K562 (cell line): ENCODE data around the gene CHAC1. TPM values are rescaled to one million over a fixed set of nuclear protein-coding genes. Genes with fewer than 3 reads are reported as not detected.

ENCODE experiments used
- CBX3 ChIP-seq, 2 experiments: IDR thresholded peaks; 1 replicate in 1 of 2; 2 replicates in 1 of 2; pipeline ENCODE4 v1.6.1; 2012; ENCODE audit warnings: inconsistent platforms in 2 of 2, low read length in 2 of 2, borderline replicate concordance in 1 of 2, control low read depth in 1 of 2
- ETS2 ChIP-seq: IDR thresholded peaks from 2 replicates; pipeline ENCODE4 v1.6.1; 2016; ENCODE audit warnings: borderline replicate concordance, missing genetic modification characterization, mild to moderate bottlenecking, moderate library complexity, missing compliant biosample characterization; ENCODE audit not compliant: poor library complexity, severe bottlenecking
- FOS ChIP-seq: IDR thresholded peaks from 3 replicates; pipeline ENCODE4 v1.6.1; 2011; ENCODE audit not compliant: insufficient read length; ENCODE audit errors: extremely low read depth
- FOXA3 ChIP-seq, 2 experiments: fragments of 450-650 bp in 1 of 2; sonication (generic) in 1 of 2; formaldehyde crosslinking; IDR thresholded peaks in 1 of 2; conservative IDR thresholded peaks in 1 of 2; 2 replicates each; pipeline versions ENCODE4 v1.4.0 to v1.8.0; 2020 to 2022; ENCODE audit warnings: mild to moderate bottlenecking in 2 of 2, missing genetic modification reagents in 1 of 2
- GATAD2B ChIP-seq: fragments of 450-650 bp; IDR thresholded peaks from 2 replicates; pipeline ENCODE4 v1.6.1; 2017; ENCODE audit warnings: mild to moderate bottlenecking, borderline replicate concordance
- NR2F6 ChIP-seq: fragments of 450-650 bp; formaldehyde crosslinking; IDR thresholded peaks from 2 replicates; pipeline ENCODE4 v1.4.0; 2020; ENCODE audit warnings: mild to moderate bottlenecking
- SMAD2 ChIP-seq: fragments of 150-350 bp; IDR thresholded peaks from 2 replicates; pipeline ENCODE4 v1.6.1; 2014; ENCODE audit warnings: low read depth, mild to moderate bottlenecking, low read length
- SMARCA5 ChIP-seq: fragments of 450-650 bp; IDR thresholded peaks from 2 replicates; pipeline ENCODE4 v1.6.1; 2016
- TAF9B ChIP-seq: fragments of 450-650 bp; IDR thresholded peaks from 2 replicates; pipeline ENCODE4 v1.6.1; 2018; ENCODE audit warnings: mild to moderate bottlenecking; ENCODE audit not compliant: partially characterized antibody
- TEAD4 ChIP-seq, 2 experiments: sonication (generic) in 1 of 2; formaldehyde crosslinking in 1 of 2; IDR thresholded peaks; 2 replicates each; pipeline versions ENCODE4 v1.6.1 to v1.8.0; 2012 to 2022; ENCODE audit warnings: borderline replicate concordance in 1 of 2, inconsistent platforms in 1 of 2, low read length in 1 of 2, mild to moderate bottlenecking in 1 of 2, missing genetic modification reagents in 1 of 2
- ZC3H4 ChIP-seq: sonication (generic); formaldehyde crosslinking; IDR thresholded peaks from 2 replicates; pipeline ENCODE4 v1.9.0; 2021; ENCODE audit warnings: missing genetic modification reagents, borderline replicate concordance
- ZNF217 ChIP-seq: sonication (generic); formaldehyde crosslinking; IDR thresholded peaks from 2 replicates; pipeline ENCODE4 v1.8.0; 2022; ENCODE audit warnings: mild to moderate bottlenecking, missing genetic modification reagents
- ZNF274 ChIP-seq: IDR thresholded peaks from 2 replicates; pipeline ENCODE4 v1.6.1; 2011; ENCODE audit warnings: low read depth, mild to moderate bottlenecking, low read length, moderate library complexity, borderline replicate concordance
- ZNF561 ChIP-seq: fragments of 450-650 bp; formaldehyde crosslinking; conservative IDR thresholded peaks from 2 replicates; pipeline ENCODE4 v1.4.0; 2020; ENCODE audit warnings: mild to moderate bottlenecking, moderate library complexity
- ZNF695 ChIP-seq: fragments of 450-650 bp; formaldehyde crosslinking; IDR thresholded peaks from 2 replicates; pipeline ENCODE4 v1.4.0; 2020; ENCODE audit warnings: mild to moderate bottlenecking, moderate library complexity
- ZNF76 ChIP-seq: fragments of 250-450 bp; sonication (Bioruptor Pico); IDR thresholded peaks from 2 replicates; pipeline ENCODE4 v1.4.0; 2020; ENCODE audit warnings: mild to moderate bottlenecking, moderate library complexity, borderline replicate concordance
- ZSCAN29 ChIP-seq: fragments of 450-650 bp; IDR thresholded peaks from 2 replicates; pipeline ENCODE4 v1.6.1; 2017
- polyA plus RNA-seq, 8 experiments: library from polyadenylated mRNA; depleted of rRNA in 4 of 8; stranded (reverse) in 5 of 8; unstranded in 3 of 8; fragments of >200 nt; fragmentation: Nextera tagmentation in 2 of 8; fragmentation: Illumina TruSeq in 1 of 8; extraction: Ambion mirVana in 2 of 8; extraction: Trizol in 1 of 8; gene quantifications; 2 replicates each; pipeline versions ENCODE4 v1.2.1 to v1.2.3, GENCODE V29; 2011 to 2014; ENCODE audit warnings: inconsistent platforms in 1 of 8, missing spikeins in 1 of 8
- total RNA-seq, 7 experiments: library from RNA; depleted of rRNA in 6 of 7; stranded (reverse); fragments of >200 nt in 6 of 7; fragmentation: Illumina TruSeq in 2 of 7; extraction: Trizol in 2 of 7; gene quantifications; 2 replicates each; pipeline versions ENCODE4 v1.2.1 to v1.2.3, GENCODE V29; 2011 to 2021; ENCODE audit warnings: low replicate concordance in 1 of 7
- TF ChIP-seq, protein P1 (sequence below): fragments of 450-650 bp; formaldehyde crosslinking; IDR thresholded peaks from 2 replicates; pipeline ENCODE4 v1.4.0; 2020; ENCODE audit warnings: mild to moderate bottlenecking, moderate library complexity
- TF ChIP-seq, protein P2 (sequence below): fragments of 250-450 bp; sonication (Bioruptor Pico); IDR thresholded peaks from 2 replicates; pipeline ENCODE4 v1.5.0; 2021
- TF ChIP-seq, protein P3 (sequence below): fragments of 450-650 bp; conservative IDR thresholded peaks from 2 replicates; pipeline ENCODE4 v1.6.1; 2016; ENCODE audit warnings: missing genetic modification characterization, low read depth, mild to moderate bottlenecking, missing compliant biosample characterization, moderate library complexity
- TF ChIP-seq, protein P4 (sequence below), 2 experiments: fragments of 450-650 bp in 1 of 2; IDR thresholded peaks; 2 replicates each; pipeline ENCODE4 v1.6.1; 2011 to 2017; ENCODE audit warnings: low read depth in 2 of 2, antibody characterized with exemption in 1 of 2, borderline replicate concordance in 1 of 2, low read length in 1 of 2, mild to moderate bottlenecking in 1 of 2, mixed read lengths in 1 of 2; ENCODE audit not compliant: control insufficient read depth in 1 of 2

The CHAC1 gene
- total and polyA plus RNA-seq, 9 of the 15 experiments (the other 6 are each of a cell fraction or from before 2014, with no cell fraction given), result 0.47 to 39.0 (median 7.5) TPM

DNA sequence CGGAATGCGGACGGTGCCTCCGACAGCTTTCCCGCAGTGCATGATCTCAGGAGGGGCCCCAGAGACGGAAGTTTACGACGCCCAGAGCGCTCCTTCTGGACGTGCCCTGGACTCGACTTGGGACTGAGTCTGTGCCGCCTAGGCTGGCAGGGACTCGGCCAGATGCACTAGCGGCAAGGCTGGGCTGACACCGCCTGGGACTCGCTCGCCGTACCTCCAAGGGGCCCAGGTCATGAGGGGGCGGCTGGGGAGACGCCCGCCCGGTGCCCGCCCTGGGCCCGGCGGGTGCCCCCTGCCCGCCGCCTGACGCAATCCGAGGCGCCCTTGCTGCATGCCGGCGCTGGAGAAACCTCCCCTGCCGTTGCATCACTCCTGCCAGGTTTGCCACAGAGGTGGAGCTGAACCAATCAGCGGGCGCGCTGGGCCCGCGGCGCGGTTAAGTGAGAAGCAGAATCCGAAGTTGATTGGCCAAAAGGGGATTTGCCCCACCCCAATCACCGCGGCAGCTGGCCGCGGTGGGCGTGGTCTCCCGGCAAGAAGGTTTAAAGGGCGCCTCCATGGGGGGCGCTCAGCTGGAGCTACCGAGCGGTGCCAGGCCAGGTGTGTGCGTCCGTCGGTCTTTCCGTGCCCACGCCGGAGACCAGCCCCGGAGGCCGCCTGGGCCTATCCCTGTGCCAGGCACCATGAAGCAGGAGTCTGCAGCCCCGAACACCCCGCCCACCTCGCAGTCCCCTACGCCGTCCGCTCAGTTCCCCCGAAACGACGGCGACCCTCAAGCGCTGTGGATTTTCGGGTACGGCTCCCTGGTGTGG is at the start of gene CHAC1 (continued):
- TF ChIP-seq, protein P1, sequence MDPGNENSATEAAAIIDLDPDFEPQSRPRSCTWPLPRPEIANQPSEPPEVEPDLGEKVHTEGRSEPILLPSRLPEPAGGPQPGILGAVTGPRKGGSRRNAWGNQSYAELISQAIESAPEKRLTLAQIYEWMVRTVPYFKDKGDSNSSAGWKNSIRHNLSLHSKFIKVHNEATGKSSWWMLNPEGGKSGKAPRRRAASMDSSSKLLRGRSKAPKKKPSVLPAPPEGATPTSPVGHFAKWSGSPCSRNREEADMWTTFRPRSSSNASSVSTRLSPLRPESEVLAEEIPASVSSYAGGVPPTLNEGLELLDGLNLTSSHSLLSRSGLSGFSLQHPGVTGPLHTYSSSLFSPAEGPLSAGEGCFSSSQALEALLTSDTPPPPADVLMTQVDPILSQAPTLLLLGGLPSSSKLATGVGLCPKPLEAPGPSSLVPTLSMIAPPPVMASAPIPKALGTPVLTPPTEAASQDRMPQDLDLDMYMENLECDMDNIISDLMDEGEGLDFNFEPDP (CRISPR knock-in tag), result no peak
- TF ChIP-seq TEAD4 (IDR thresholded peaks at IDR 0.05; ENCODE audit: low read length) (no peak), TEAD4 (CRISPR knock-in tag; IDR thresholded peaks at IDR 0.05; ENCODE audit: borderline replicate concordance) (no peak), ZSCAN29 (no peak), SMARCA5 (no peak), CBX3 (IDR thresholded peaks at IDR 0.05; ENCODE audit: borderline replicate concordance in 1 of 2, low read length in 2 of 2) (no peak), FOXA3 (CRISPR knock-in tag; conservative IDR thresholded peaks at IDR 0.05 in 1 of 2, IDR thresholded peaks at IDR 0.05 in 1 of 2) (no peak), ETS2 (tag) (no peak), TAF9B (no peak), ZNF561 (CRISPR knock-in tag) (no peak), ZNF217 (CRISPR knock-in tag) (no peak), ZNF76 (CRISPR knock-in tag) (no peak), ZC3H4 (CRISPR knock-in tag) (no peak), SMAD2 (no peak), GATAD2B (no peak), FOS (peak; percentile 75), ZNF695 (CRISPR knock-in tag) (no peak), ZNF274 (no peak), NR2F6 (CRISPR knock-in tag) (no peak)
- TF ChIP-seq, protein P2, sequence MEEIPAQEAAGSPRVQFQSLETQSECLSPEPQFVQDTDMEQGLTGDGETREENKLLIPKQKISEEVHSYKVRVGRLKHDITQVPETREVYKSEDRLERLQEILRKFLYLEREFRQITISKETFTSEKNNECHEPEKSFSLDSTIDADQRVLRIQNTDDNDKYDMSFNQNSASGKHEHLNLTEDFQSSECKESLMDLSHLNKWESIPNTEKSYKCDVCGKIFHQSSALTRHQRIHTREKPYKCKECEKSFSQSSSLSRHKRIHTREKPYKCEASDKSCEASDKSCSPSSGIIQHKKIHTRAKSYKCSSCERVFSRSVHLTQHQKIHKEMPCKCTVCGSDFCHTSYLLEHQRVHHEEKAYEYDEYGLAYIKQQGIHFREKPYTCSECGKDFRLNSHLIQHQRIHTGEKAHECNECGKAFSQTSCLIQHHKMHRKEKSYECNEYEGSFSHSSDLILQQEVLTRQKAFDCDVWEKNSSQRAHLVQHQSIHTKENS, result no peak
- TF ChIP-seq, protein P3, sequence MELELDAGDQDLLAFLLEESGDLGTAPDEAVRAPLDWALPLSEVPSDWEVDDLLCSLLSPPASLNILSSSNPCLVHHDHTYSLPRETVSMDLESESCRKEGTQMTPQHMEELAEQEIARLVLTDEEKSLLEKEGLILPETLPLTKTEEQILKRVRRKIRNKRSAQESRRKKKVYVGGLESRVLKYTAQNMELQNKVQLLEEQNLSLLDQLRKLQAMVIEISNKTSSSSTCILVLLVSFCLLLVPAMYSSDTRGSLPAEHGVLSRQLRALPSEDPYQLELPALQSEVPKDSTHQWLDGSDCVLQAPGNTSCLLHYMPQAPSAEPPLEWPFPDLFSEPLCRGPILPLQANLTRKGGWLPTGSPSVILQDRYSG (tag), result no peak
- TF ChIP-seq, protein P4, sequence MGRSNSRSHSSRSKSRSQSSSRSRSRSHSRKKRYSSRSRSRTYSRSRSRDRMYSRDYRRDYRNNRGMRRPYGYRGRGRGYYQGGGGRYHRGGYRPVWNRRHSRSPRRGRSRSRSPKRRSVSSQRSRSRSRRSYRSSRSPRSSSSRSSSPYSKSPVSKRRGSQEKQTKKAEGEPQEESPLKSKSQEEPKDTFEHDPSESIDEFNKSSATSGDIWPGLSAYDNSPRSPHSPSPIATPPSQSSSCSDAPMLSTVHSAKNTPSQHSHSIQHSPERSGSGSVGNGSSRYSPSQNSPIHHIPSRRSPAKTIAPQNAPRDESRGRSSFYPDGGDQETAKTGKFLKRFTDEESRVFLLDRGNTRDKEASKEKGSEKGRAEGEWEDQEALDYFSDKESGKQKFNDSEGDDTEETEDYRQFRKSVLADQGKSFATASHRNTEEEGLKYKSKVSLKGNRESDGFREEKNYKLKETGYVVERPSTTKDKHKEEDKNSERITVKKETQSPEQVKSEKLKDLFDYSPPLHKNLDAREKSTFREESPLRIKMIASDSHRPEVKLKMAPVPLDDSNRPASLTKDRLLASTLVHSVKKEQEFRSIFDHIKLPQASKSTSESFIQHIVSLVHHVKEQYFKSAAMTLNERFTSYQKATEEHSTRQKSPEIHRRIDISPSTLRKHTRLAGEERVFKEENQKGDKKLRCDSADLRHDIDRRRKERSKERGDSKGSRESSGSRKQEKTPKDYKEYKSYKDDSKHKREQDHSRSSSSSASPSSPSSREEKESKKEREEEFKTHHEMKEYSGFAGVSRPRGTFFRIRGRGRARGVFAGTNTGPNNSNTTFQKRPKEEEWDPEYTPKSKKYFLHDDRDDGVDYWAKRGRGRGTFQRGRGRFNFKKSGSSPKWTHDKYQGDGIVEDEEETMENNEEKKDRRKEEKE (IDR thresholded peaks at IDR 0.05; ENCODE audit: borderline replicate concordance in 1 of 2, control insufficient read depth in 1 of 2, low read depth in 2 of 2, low read length in 1 of 2), result no peak
